ENCODE data around the gene SSRP1.
"Not testable (repeated sequence)": the region's sequence is repeated elsewhere in the genome, so short reads cannot be mapped to it uniquely, and the experiment has no call there.

The SSRP1 gene, protein sequence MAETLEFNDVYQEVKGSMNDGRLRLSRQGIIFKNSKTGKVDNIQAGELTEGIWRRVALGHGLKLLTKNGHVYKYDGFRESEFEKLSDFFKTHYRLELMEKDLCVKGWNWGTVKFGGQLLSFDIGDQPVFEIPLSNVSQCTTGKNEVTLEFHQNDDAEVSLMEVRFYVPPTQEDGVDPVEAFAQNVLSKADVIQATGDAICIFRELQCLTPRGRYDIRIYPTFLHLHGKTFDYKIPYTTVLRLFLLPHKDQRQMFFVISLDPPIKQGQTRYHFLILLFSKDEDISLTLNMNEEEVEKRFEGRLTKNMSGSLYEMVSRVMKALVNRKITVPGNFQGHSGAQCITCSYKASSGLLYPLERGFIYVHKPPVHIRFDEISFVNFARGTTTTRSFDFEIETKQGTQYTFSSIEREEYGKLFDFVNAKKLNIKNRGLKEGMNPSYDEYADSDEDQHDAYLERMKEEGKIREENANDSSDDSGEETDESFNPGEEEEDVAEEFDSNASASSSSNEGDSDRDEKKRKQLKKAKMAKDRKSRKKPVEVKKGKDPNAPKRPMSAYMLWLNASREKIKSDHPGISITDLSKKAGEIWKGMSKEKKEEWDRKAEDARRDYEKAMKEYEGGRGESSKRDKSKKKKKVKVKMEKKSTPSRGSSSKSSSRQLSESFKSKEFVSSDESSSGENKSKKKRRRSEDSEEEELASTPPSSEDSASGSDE

GRCh38 chr11:57335343-57336110 lies at the start of gene SSRP1:
Gene SSRP1, minus strand, starts transcription at chr11:57335892. Its CDS starts 771 bp downstream, at chr11:57335121.
- peak; percentile 69 to 78 for DNase-seq (ENCODE audit: low read depth in 2 of 2, low spot score in 1 of 2)

DNA sequence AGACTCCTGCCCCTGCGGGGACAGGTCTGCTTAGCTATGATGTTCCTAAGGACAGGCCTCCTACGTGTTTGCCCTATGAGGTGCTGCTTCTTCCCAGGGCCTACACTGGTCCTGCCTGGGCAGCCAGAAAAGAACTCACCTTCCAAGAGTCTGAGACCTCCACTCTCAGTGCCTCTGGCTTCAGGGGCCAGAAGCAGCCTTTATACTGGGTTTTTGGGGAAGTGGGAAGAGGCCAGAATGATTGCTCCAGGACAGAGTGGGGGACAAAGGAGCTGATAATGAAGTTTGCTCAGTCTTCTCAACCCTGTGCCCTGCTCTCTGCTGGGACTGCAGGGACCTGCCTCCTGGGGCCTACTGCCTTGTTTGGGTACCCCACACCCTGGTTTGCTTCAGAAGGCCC lies 45.3 kb upstream of the SSRP1 start, which contains the start of gene PRG3:
Gene PRG3, minus strand, starts transcription at position 176 of the 400 bp plus-strand sequence. CDS start 442 bp downstream, outside the sequence.
- DNase-seq (ENCODE audit: low read depth in 2 of 2, low spot score in 1 of 2): no peak

GRCh38 chr11:57379732-57380131 lies 44.0 kb upstream of the SSRP1 start:
- no peak for DNase-seq (ENCODE audit: low read depth in 2 of 2, low spot score in 1 of 2)

GRCh38 chr11:57378186-57378585 lies 42.5 kb upstream of the SSRP1 start:
- DNase-seq (ENCODE audit: low read depth in 2 of 2, low spot score in 1 of 2): no peak

DNA sequence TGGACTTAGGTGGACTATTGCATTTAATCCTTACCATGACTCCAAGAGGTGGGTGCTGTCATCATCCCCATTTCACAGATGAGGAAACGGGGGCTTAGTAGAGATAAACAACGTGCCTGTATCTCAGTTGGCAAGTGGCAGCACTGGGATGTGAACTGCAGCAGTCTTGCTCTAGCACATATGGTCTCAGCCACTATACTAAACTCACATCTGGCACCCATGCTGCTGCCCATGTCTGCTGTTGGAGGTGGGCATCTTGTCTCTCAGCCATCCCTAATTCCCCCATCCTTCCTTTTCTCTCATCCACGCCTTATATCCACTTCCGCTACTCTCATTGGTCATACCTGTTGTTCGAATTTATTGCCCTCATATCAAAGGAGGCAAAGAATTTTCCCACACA lies 41.4 kb upstream of the SSRP1 start:
- DNase-seq (ENCODE audit: low read depth in 2 of 2, low spot score in 1 of 2): no peak

GRCh38 chr11:57376095-57377090 lies 40.7 kb upstream of the SSRP1 start:
- no peak for DNase-seq (ENCODE audit: low read depth in 2 of 2, low spot score in 1 of 2)

DNA sequence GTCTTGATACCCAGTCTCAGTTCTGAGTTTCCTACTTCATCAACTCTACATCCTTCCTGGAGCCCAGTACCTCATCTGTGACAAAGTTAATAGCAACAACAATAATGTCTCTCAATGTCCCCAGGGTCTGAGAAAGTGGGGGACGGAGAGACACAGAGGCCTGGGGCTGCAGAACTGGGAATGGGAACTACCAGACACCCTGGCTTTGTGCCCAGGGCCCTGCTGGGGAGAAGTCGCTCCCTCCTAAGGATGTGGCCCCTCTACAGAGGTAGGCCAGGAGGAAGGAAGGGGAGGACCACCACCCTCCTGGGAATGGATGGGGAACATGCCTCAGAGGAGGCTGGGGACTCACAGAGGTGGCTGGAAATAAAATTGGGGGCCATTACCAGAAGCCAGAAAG lies 39.8 kb upstream of the SSRP1 start:
- no peak for DNase-seq (ENCODE audit: low read depth in 2 of 2, low spot score in 1 of 2)

DNA sequence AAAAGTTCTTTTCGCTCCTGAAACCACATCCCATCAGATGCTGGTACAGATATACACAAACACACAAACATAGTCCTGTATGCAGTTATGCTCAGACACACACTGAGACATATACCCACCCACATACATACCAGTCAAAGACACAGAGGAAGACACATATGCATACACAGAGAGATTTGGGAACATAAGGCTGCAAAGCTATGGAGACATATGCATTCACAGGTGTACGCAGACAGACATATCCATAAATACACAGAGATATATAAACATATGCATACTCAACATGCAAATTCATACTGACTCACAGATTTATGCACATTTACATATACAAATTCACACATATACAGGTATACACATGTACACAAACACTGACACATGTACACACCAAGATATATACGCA lies 39.3 kb upstream of the SSRP1 start:
- no peak for DNase-seq (ENCODE audit: low read depth in 2 of 2, low spot score in 1 of 2)

DNA sequence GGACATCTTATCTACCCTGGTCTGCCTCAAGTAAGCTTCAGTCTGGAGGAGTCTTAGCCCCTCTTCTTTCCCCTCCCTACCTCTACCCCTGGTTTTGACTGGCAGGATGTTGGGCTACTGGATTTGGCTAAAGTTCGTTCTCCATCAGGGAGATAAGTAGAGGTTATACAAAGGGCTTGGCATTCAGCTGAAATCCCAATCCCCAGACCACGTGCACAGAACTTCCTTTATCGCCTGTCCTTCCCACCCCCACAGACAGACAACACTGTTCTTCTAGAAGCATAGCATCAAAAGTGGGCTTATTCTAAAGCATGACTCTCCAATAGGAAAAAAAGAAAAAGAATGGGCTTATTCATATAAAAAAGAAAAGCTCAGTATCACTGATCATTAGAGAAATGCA lies 37.5 kb upstream of the SSRP1 start:
- no peak for DNase-seq (ENCODE audit: low read depth in 2 of 2, low spot score in 1 of 2)

- DNase-seq (ENCODE audit: low read depth in 2 of 2, low spot score in 1 of 2): no peak
These were observed 35.2 kb upstream of the SSRP1 start for GRCh38 chr11:57370941-57371340.

GRCh38 chr11:57370251-57370650 lies 34.6 kb upstream of the SSRP1 start:
- DNase-seq (ENCODE audit: low read depth in 2 of 2, low spot score in 1 of 2): no peak

- no peak for DNase-seq (ENCODE audit: low read depth in 2 of 2, low spot score in 1 of 2)
These were observed 33.1 kb upstream of the SSRP1 start for GRCh38 chr11:57368845-57369232.

GRCh38 chr11:57368106-57368844 lies 32.6 kb upstream of the SSRP1 start:
- DNase-seq (ENCODE audit: low read depth in 2 of 2, low spot score in 1 of 2): no peak

- DNase-seq (ENCODE audit: low read depth in 2 of 2, low spot score in 1 of 2): no peak
These were observed 29.4 kb upstream of the SSRP1 start for GRCh38 chr11:57364851-57365660.

- DNase-seq (ENCODE audit: low read depth in 2 of 2, low spot score in 1 of 2): no peak
These were observed 27.7 kb upstream of the SSRP1 start for GRCh38 chr11:57363131-57364080.

GRCh38 chr11:57361926-57362325 lies 26.2 kb upstream of the SSRP1 start:
- DNase-seq (ENCODE audit: low read depth in 2 of 2, low spot score in 1 of 2): no peak

- DNase-seq (ENCODE audit: low read depth in 2 of 2, low spot score in 1 of 2): not testable (repeated sequence)
These were observed 25.7 kb upstream of the SSRP1 start for GRCh38 chr11:57361420-57361819.

DNA sequence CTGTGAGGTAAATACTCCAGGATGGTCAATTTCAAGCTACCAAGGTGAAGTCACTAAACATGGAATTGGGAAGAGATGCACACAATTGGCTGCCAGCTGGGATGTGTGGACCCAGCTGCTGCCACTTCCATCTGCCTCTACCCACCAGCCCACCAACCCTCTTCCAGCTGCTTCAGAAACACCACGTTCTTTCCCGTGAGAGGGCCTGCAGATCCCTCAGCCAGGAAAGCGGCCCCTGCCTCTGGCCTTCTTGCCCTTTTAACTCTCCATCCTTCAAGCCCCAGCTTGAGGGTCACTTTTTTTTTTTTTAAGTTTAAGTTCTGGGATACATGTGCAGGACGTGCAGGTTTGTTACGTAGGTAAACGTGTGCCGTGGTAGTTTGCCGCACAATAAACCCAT lies 25.3 kb upstream of the SSRP1 start:
- DNase-seq (ENCODE audit: low read depth in 2 of 2, low spot score in 1 of 2): no peak

All from stimulated activated CD8-positive, alpha-beta memory T cell treated with anti-CD3 and anti-CD28 coated beads, Interleukin-4, amount 100 ng/mL, for 4 hours (primary cell).